GM13976 (cell line): ENCODE data around the gene RASGEF1C.

ENCODE experiments used
- DNase-seq: peaks from one replicate; pipeline ENCODE4 v3.0.0; 2012; ENCODE audit warnings: low spot score
- CTCF ChIP-seq: IDR thresholded peaks from 2 replicates; pipeline ENCODE4 v1.5.1; 2012; ENCODE audit warnings: borderline replicate concordance, mild to moderate bottlenecking; ENCODE audit not compliant: insufficient read depth; ENCODE audit errors: extremely low read depth, missing control alignments, control extremely low read depth
- in situ Hi-C: fragments of 300-500 bp; cut with MboI; formaldehyde crosslinking; loops from one replicate; pipeline ENCODE4 v1.12.0; 2022; ENCODE audit warnings: low sequenced_read_pairs, mixed read lengths, inconsistent platforms; ENCODE audit not compliant: unreplicated experiment

RASGEF1C gene

DNA sequence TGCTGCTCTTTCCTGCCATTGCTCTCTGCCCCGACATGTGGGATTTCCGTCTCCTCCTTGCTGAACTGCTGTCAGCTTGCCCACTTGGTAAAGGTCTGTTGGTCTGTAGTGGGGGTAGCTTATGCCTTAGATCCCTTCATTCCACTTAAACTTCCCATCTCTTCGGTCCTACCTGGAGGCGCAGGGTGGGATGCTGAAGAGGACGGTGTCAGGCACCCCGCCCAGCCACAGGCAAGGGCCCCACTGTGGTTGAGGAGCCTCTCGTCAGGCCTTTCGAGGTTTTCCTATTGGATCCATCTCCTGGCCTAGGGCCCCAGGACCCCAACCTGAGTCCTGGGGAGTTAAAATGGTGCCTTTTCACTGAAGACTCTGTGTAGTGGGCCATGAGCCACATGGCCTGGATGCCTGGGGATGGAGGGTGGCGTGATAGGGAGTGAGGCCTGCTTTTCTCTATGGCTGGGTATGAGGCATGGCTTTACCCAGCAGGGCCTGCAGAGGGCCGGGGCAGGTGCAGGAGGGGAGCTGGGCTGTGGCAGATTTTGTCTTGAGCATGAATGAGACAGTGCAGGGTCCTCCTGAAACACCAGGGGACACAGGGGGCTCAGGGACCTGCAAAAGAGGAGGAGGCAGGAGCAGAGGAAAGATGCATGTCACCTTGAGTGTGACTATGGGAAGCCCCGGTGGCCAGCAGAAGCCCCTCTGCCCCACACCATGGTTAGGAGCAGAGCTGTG is 111.7 kb downstream of the RASGEF1C start:
- no peak for TF ChIP-seq CTCF
- in situ Hi-C loops, result no loop called here
- DNase-seq, result no peak

DNA sequence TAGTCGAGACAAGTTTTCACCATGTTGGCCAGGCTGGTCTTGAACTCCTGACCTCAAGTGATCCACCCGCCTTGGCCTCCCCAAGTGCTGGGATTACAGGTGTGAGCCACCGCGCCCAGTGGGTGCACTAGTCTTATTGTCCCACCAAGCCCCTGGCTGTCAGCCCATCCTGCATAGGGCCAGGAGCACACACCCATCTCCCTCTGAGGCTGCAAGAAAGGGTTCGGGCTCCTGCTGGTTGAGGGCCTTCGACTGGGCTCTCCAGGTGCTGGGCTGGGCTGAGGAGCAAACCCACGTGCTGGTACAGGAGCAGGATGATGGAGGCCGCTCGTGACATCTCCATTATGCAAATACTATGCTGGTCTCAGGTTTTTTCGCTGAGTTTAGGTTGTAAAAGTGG is 112.4 kb downstream of the RASGEF1C start:
- no peak for TF ChIP-seq CTCF
- in situ Hi-C loops, result no loop called here

GRCh38 chr5:180095545-180095944 is 113.5 kb downstream of the RASGEF1C start:
- no peak for DNase-seq
- in situ Hi-C loops, result no loop called here
- TF ChIP-seq CTCF, result no peak

More for the DNA sequence above, 112.4 kb downstream of the RASGEF1C start:
- DNase-seq, result no peak

DNA sequence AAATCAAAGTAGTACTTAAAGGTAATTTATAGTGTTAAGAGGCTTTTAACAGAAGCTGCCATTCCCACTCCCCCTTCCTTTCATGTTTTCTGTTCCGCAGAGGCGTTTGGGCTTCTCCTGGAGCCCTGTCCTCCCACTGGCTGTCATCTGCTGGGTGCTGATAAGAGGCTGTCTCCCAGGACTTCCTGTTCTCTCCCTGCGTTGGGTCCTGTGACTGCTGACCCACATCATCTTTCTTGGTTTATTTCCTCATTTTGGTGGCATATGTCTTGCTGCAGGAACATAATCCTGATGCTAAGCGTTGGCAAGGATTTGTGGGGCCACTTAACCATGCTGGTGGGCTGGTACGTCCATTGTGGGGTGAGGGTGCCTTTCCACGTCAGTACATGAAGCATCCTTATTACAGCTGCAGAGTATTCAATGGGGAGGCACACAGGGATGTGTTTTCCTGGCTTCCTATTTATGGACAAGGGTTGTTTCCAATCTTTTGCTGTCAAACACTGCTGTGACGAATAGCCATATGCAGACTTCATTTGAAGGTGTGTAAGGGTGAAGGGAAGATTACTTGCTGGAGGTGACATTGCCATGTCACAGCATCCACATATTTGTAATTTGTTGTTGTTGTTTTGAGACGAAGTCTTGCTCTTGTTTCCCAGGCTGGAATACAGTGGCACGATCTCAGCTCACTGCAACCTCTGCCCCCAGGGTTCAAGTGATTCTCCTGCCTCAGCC is 115.2 kb downstream of the RASGEF1C start:
- in situ Hi-C loops, result no loop called here
- DNase-seq, result no peak

DNA sequence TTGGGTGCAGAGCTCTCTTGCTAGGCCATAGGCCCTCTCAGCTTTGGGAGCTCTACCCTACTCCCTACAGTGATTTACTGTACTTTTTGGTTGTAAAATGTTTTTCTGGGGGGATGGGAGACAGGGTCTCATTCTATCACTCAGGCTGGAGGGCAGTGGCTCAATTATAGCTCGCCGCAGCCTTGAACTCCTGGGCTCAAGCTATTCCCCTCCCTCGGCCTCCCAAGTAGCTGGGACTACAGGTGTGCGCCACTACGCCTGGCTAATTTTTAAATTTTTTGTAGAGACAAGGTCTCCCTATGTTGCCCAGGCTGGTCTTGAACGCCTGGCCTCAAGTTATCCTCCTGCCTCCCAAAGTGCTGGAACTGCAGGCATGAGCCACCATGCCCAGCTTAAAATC is 115.8 kb downstream of the RASGEF1C start:
- in situ Hi-C loops, result no loop called here
- no peak for DNase-seq
- TF ChIP-seq CTCF, result no peak

More for the DNA sequence above, 115.2 kb downstream of the RASGEF1C start:
- TF ChIP-seq CTCF, result no peak

DNA sequence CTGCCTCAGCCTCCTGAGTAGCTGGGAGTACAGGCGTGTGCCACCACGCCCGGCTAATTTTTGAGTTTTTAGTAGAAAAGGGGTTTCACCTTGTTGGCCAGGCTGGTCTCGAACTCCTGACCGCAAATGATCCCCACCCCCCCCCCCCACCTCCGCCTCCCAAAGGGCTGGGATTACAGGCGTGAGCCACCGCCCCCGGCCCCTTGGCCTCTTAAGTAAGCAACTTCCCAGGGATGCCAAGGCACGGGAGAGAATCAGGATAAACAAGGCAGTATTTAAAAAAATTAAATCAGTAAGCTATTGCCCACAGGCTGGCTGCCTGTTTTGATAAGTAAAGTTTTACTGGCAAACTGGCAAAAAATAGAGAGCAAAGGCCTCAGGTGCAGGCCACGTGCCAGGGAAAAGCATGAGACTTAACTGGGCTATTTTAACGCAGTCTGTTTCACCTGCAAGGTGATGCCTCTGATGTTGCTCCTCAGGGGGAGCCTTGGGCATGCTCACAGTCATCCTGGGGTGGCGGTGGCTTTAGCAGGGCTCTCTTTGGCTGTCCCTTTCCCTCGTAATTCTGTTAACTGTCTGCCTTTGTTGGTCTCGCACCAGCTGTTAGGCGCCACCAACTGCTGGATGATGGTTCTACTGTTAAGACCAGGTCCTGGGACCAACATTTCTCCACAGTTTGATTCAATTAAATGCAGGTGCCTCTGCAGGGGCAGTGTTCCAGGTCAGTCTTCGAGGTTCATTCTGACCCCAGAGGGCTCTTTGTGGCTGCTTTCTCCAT is 118.1 kb downstream of the RASGEF1C start:
- TF ChIP-seq CTCF, result no peak
- in situ Hi-C loops, result no loop called here
- DNase-seq, result no peak
